ENCODE data around the gene TCERG1L.

Gene TCERG1L

DNA sequence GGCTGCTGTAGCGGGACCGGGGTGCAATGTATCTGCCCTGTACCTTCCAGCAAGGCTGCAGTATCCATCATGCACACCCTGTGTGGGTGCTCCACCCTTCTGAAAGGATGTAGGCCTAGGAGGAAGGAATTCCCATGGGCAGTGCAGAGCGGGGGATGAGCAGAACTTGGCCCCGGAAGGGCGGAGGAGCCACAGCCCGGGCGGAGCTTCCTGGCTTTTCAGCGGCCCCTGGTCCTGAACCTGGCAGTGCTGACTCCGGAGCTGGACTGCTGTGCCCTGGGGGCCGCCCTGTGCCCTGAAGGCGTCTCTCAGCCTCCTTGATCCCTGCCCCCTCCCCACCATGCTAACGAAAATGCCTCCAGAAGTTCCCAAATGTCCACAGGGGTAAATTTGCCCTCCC, 175.8 kb downstream of the TCERG1L start:
- ChIA-PET CTCF (no interaction called here), POLR2A (no interaction called here)
- H3K4me3 ChIP-seq (ENCODE audit: low read depth, low read length): no peak overlapping the region
- DNase-seq (ENCODE audit: low read depth, low spot score): no peak
- TF ChIP-seq CTCF (IDR thresholded peaks at IDR 0.05; ENCODE audit: insufficient read depth, low read length, missing control alignments): no peak

DNA sequence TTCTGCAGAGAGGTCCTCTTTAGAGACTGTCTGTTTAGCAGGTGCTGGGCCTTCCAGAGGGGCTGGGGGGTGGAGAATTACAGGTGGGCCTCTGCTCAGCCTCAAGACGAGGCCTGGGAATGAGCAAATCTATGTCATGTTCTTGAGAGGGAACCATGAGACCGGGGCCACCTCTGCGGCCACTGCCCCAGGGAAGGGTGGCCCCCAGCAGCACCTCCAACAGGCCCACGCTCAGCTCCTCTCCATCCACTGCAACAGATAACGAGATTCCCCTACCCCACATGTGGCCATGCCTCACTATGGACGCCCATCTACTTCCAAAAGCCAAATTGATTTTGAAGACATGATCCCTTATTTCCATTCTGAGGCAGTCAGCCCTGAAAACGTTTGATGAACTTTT, 176.9 kb downstream of the TCERG1L start:
- ChIA-PET POLR2A (no interaction called here), CTCF (no interaction called here)
- no peak for TF ChIP-seq CTCF (IDR thresholded peaks at IDR 0.05; ENCODE audit: insufficient read depth, low read length, missing control alignments)
- no peak overlapping the region for H3K4me3 ChIP-seq (ENCODE audit: low read depth, low read length)
- no peak for DNase-seq (ENCODE audit: low read depth, low spot score)

GRCh38 chr10:131134001-131134576, 177.4 kb downstream of the TCERG1L start:
- CTCF ChIA-PET: no interaction called here
- no peak for TF ChIP-seq CTCF (IDR thresholded peaks at IDR 0.05; ENCODE audit: insufficient read depth, low read length, missing control alignments)
- DNase-seq (ENCODE audit: low read depth, low spot score): no peak
- no peak overlapping the region for H3K4me3 ChIP-seq (ENCODE audit: low read depth, low read length)
- POLR2A ChIA-PET: no interaction called here

DNA sequence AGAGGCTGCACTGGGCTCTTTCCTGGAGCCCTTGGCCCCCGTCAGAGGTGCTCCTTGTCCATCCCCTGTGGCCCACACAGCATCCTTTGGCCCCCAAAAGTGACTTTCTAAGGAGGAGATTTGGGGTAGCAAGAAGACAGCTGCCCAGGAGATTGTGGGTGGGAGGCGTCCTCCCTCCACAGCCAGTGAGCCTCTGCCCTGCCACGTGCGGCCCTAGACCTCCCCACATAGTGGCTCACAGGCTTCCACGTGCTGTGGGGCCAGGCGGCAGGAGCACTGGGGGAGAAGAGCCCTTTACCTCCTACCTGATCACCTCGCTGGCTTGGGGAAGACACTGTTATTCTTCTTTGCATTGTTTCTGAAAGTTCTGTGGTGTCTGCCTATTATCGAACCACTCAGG, 178.8 kb downstream of the TCERG1L start:
- no peak for TF ChIP-seq CTCF (IDR thresholded peaks at IDR 0.05; ENCODE audit: insufficient read depth, low read length, missing control alignments)
- no peak overlapping the region for H3K4me3 ChIP-seq (ENCODE audit: low read depth, low read length)
- DNase-seq (ENCODE audit: low read depth, low spot score): no peak
- ChIA-PET CTCF (no interaction called here), POLR2A (no interaction called here)

DNA sequence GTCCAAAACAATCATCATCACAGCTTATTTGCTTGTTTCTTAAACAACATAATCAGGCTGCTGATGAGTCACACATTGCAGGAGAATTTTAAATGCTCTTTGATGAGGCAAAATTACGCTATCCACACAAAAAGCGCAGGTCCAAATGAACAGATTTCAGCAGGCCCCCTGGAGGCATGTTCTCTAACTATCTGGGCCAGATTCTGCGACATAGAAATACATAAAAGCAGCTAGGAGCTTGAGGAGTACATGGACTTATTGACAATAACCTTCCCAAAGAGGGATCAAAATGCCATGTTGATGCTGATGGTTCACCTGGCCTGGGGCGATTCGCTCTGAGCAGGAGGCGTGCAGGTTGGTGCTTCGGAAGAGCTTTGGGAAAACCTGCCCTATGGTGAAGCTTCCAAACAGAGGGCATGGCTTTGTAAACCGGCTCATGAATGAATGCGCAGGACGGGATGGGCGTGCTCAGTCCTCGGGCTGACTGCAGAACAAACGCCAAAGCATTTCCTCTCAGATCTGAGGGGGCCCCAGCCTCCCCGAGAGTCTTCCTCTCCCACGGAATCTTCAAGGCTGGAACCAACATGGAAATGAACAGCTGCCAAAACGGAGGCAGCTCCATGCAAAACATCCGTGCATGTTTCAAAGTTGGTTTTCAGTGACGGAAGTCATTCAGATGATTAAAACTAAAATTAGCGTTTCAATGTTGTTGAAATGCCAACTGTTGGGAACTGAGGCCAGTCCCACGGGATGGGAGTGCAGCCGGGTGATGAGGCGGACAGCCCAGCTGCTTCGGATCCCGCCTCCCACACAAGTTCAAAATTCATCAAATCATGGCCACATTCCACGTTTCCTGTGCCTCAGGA, 179.6 kb downstream of the TCERG1L start:
- ChIA-PET CTCF (no interaction called here), POLR2A (no interaction called here)
- TF ChIP-seq CTCF (IDR thresholded peaks at IDR 0.05; ENCODE audit: insufficient read depth, low read length, missing control alignments): no peak
- no peak for DNase-seq (ENCODE audit: low read depth, low spot score)
- no peak overlapping the region for H3K4me3 ChIP-seq (ENCODE audit: low read depth, low read length)

- TF ChIP-seq CTCF (IDR thresholded peaks at IDR 0.05; ENCODE audit: insufficient read depth, low read length, missing control alignments): no peak
- ChIA-PET POLR2A (no interaction called here), CTCF (no interaction called here)
- DNase-seq (ENCODE audit: low read depth, low spot score): no peak
- H3K4me3 ChIP-seq (ENCODE audit: low read depth, low read length): no peak overlapping the region
Observed at GRCh38 chr10:131130025-131130424, 181.5 kb downstream of the TCERG1L start.

All from AG04449 (cell line).